Lung (tissue), 12 donors: ENCODE results near the gene ADCY10. TPM values are rescaled to one million over a fixed set of nuclear protein-coding genes. Genes with fewer than 3 reads are reported as not detected.

Experiments
- ATAC-seq: fragments of 200-7000 bp; cut with Tn5 transposase; one replicate; pipeline ENCODE4 v1.9.1; 2020; ENCODE audit warnings: moderate number of reproducible peaks; ENCODE audit not compliant: insufficient read depth, low FRiP score
- DNase-seq, 3 donors: peaks; one replicate each; pipeline ENCODE4 v3.0.0-alpha.2; 2013 to 2017
- H3K27ac ChIP-seq, 2 donors: one replicate each; pipeline ENCODE4 v1.5.1; 2013; ENCODE audit warnings: mild to moderate bottlenecking in 2 of 2, moderate library complexity in 2 of 2, control low read depth in 1 of 2, inconsistent platforms in 1 of 2, low read depth in 1 of 2, low read length in 1 of 2
- H3K27me3 ChIP-seq, 3 donors: one replicate each; pipeline ENCODE4 v1.5.1; 2013; ENCODE audit warnings: low read length in 2 of 3; ENCODE audit not compliant: control insufficient read depth in 3 of 3, insufficient read depth in 3 of 3
- H3K36me3 ChIP-seq, 4 donors: one replicate each; pipeline ENCODE4 v1.5.1; 2013; ENCODE audit warnings: low read length in 4 of 4, mild to moderate bottlenecking in 1 of 4, moderate library complexity in 1 of 4; ENCODE audit not compliant: control insufficient read depth in 4 of 4, insufficient read depth in 4 of 4
- H3K4me1 ChIP-seq, 5 donors: one replicate each; pipeline ENCODE4 v1.5.1; 2013; ENCODE audit warnings: low read length in 5 of 5, mild to moderate bottlenecking in 2 of 5, moderate library complexity in 1 of 5; ENCODE audit not compliant: control insufficient read depth in 5 of 5, insufficient read depth in 5 of 5
- H3K4me3 ChIP-seq: one replicate; pipeline ENCODE4 v1.5.1; 2013; ENCODE audit warnings: mild to moderate bottlenecking, control low read depth, moderate library complexity
- H3K9ac ChIP-seq, 2 donors: one replicate each; pipeline ENCODE4 v1.5.1; 2013; ENCODE audit warnings: low read length in 2 of 2, control low read depth in 1 of 2; ENCODE audit not compliant: insufficient read depth in 1 of 2
- H3K9me3 ChIP-seq, 4 donors: one replicate each; pipeline ENCODE4 v1.5.1; 2013; ENCODE audit warnings: low read length in 3 of 4, mild to moderate bottlenecking in 1 of 4, moderate library complexity in 1 of 4; ENCODE audit not compliant: control insufficient read depth in 4 of 4, insufficient read depth in 3 of 4
- WGBS, 2 donors: extraction: QIAGEN DNeasy Blood & Tissue Kit; methylation state at CpG; one replicate each; pipeline ENCODE4 v1.1.7; 2013; 5-methylcytosine and 5-hydroxymethylcytosine counted together
- polyA plus RNA-seq, 2 donors: library from polyadenylated mRNA; stranded (reverse); fragments of 200-250 nt; gene quantifications; one replicate each; pipeline ENCODE4 v1.2.1, GENCODE V29; 2013
- total RNA-seq, 2 donors: library from RNA; depleted of rRNA in 1 of 2; stranded (reverse); fragments of >200 nt in 1 of 2; gene quantifications; one replicate each; pipeline ENCODE4 v1.2.1, GENCODE V29; 2014 to 2021
- TF ChIP-seq, protein P1 (sequence below): IDR thresholded peaks from 2 replicates; pipeline ENCODE4 v1.5.1; 2012; ENCODE audit warnings: mild to moderate bottlenecking; ENCODE audit errors: control extremely low read depth, extremely low read depth
- donor health status: control.
- donor health status: control.
- donor health status: Bipolar disorder and iron deficiency.
- donor health status: healthy.
- donor health status: DM: yes; HTN: yes; CAD: no.

Gene ADCY10
- total and polyA plus RNA-seq, 4 donors, result 0.06 to 0.10 (median 0.09) TPM; not detected in 1

DNA sequence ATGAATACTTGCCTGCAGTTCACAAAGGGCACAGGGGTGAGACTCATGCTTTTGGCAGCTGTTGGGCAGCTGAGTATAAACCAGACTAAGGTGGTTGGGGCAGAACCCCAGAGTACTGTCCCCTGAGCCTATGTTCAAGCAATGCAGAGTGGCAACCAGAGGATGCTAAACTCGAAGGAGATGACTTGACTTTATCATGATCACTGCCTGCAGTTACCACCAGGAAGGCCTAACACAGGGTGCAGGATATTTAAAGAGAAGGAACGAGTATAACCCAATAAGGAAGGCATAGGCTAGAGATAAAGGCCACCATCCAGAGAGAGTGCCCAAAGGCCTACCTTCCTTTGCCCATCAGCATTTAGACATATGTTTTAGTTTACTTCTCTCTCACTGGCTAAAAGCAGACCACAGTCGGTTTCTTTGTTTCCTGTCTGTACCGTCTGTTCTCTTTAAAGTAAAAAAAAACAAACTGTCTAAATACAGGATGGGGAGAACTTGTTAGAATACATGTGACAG lies 108.8 kb downstream of the ADCY10 start:
- no peaks in the 10 kb centered on the region for H3K9me3 ChIP-seq
- peak overlapping the region in 1 of 2 donors; percentile 60 for H3K27ac ChIP-seq
- no peaks in the 10 kb centered on the region for H3K36me3 ChIP-seq
- 22 to 50% methylated on average over 4 of the region's 4 CpGs for WGBS, 2 donors
- no peak overlapping the region for H3K9ac ChIP-seq
- DNase-seq (no peak), ATAC-seq (no peak)
- no peaks in the 10 kb centered on the region for H3K27me3 ChIP-seq
- H3K4me3 ChIP-seq, result no peak overlapping the region
- TF ChIP-seq, protein P1, sequence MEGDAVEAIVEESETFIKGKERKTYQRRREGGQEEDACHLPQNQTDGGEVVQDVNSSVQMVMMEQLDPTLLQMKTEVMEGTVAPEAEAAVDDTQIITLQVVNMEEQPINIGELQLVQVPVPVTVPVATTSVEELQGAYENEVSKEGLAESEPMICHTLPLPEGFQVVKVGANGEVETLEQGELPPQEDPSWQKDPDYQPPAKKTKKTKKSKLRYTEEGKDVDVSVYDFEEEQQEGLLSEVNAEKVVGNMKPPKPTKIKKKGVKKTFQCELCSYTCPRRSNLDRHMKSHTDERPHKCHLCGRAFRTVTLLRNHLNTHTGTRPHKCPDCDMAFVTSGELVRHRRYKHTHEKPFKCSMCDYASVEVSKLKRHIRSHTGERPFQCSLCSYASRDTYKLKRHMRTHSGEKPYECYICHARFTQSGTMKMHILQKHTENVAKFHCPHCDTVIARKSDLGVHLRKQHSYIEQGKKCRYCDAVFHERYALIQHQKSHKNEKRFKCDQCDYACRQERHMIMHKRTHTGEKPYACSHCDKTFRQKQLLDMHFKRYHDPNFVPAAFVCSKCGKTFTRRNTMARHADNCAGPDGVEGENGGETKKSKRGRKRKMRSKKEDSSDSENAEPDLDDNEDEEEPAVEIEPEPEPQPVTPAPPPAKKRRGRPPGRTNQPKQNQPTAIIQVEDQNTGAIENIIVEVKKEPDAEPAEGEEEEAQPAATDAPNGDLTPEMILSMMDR, result no peak
- H3K4me1 ChIP-seq, result peaks cover 0 to 3% (median 0%) of the 10 kb centered on the region in 5 donors

DNA sequence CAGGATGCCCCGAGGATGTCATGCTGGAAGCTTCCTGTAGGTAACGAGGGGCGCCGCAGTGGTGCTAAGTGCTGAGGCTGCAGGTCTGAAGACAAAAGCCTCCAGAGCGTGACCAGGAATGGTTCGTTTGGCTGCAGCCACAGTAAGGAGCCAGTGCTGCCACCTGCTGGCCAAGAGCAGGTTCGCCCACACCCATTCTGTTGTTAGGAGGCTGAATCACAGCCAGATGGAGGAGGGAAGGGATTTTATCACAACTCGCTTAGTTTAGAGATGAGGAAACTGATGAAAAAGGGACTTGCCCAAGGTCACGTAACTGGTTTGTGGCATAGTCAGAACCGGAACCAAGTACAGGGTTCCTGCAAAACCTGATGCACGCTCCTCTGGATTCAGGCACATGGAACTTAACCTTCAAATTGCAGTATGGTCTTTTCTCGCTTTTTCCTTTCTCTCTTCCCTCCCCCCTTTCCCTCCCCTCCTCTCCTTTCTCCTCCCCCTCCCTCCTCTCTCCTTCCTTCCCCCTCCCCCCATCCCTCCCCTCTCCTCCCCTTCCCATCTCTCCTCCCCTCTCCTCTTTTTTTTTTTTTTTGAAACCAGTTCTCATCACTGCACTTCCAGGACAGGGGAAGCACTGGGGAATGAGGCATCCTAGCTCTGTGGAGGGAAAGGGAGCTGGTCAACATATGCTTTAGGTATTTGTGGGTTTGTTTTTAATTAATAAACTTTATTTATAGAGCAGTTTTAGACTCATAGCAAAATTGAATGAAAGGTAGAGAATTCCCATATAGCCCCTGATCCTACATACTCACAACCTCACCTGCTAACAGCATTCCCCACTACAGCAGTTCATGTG lies 110.4 kb downstream of the ADCY10 start:
- no peaks in the 10 kb centered on the region for H3K9me3 ChIP-seq
- peak; percentile 83 to 91 (median 84) for DNase-seq
- no peaks in the 10 kb centered on the region for H3K36me3 ChIP-seq
- H3K4me3 ChIP-seq, result no peak overlapping the region
- WGBS, 2 donors, result 8% methylated on average over 12 of the region's 12 CpGs
- H3K27ac ChIP-seq, result no peak overlapping the region
- H3K4me1 ChIP-seq, result peaks cover 0 to 3% (median 0%) of the 10 kb centered on the region in 5 donors
- H3K9ac ChIP-seq, result no peak overlapping the region
- TF ChIP-seq, protein P1, result peak; percentile 96
- H3K27me3 ChIP-seq, result no peaks in the 10 kb centered on the region
- peak; percentile 95 for ATAC-seq

DNA sequence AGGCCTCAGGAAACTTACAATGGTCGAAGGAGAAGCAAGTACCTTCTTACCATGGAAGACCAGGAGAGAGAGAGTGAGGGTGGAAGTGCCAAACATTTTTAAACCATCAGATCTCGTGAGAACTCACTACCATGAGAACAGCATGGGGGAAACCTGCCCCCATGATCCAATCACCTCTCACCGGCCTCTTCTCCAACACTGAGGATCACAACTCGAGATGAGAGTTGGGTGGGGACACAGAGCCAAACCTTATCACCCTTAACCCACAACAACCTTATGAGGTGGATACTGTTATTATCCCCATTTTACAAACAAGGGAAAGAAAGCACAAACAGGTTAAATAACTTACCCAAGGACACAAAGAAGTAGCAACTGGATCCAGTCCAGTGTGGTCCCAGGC lies 111.7 kb downstream of the ADCY10 start:
- 96 to 98% methylated on average over 4 of the region's 4 CpGs for WGBS, 2 donors
- H3K27me3 ChIP-seq, result no peaks in the 10 kb centered on the region
- TF ChIP-seq, protein P1, result no peak

More for the DNA sequence above, 111.7 kb downstream of the ADCY10 start:
- Histone ChIP-seq H3K4me3 (no peak overlapping the region), H3K27ac (peak overlapping the region in 1 of 2 donors; percentile 44), H3K36me3 (no peaks in the 10 kb centered on the region), H3K4me1 (peaks cover 0 to 5% (median 3%) of the 10 kb centered on the region in 5 donors), H3K9ac (no peak overlapping the region), H3K9me3 (no peaks in the 10 kb centered on the region)
- ATAC-seq (no peak), DNase-seq (no peak)
